ENCODE results near the gene STT3A.

STT3A gene

GRCh38 chr11:125588505-125588904, 4.1 kb upstream of the STT3A start:
- no peak for DNase-seq (ENCODE audit: low read depth in 2 of 2)

DNA sequence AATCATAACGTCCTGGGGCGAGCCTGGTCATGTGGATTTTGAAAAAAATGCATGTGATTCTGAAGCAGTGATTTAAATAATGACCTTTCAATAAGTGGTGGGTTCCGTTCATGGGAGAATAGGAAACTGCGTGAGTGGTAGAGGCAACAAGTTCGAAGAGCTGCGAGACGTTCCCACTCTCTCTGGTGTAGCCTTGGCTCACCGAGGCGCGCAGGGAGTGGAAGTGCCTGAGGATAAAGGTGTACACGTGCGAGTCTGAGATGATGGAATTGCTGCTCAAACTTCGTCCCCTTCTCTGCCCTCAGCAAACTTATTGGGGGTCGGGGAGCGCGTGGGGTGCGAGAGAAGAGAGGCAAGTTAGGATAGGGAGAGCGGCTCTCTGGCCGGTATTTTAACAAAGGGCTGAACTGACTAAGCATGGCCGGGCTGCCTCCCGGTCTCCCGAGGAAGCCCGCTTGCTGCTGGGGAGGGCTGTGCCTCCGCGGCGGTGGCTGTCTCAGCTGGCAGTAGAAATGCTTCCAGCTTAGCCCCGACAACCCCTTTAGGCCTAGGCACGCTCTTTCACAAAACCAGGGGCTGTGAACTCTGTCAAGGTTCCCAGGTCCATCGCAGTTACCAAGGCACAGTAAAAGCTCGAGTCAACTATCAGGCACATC, 875 bp upstream of the STT3A start:
- no peak for DNase-seq (ENCODE audit: low read depth in 2 of 2)

GRCh38 chr11:125593114-125593820, 615 bp downstream of the STT3A start:
- no peak for DNase-seq (ENCODE audit: low read depth in 2 of 2)

GRCh38 chr11:125594958-125595357, 2.3 kb downstream of the STT3A start:
- no peak for DNase-seq (ENCODE audit: low read depth in 2 of 2)

DNA sequence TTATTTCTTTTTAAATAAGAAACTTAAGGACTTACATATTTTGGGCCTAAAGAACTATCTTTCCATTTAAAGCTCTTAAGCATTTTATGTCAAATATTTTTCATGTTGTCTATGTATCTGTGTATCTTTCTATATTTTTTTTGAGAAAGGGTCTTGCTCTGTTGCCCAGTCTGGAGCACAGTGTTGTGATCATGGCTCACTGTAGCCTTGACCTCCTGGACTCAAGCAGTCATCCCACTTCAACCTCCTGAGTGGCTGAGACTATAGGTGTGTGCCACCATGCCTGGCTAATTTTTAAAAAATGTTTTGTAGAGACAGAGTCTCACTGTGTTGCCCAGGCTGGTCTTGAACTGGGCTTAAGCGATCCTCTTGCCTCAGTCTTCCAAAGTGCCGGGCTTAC, 8.0 kb downstream of the STT3A start:
- DNase-seq (ENCODE audit: low read depth in 2 of 2) = no peak

DNA sequence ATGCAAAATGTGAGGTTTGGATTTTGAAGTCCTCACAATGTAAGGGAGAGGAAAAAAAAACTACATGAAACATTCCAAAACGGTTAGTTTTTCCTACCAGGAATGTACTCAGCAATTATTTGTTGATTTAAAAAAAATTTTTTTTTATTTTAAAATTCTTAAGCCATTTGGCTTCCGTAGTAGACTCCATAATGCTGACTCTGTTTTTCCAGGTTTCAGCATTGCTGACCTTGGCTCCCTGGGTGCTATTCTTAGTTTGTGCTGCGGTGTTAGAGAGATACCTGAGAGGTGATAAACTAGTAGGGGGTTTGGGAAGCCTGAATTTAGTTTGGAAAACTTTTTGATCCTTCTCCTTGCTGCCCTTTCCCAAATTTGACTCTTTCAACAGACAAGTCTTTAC, 10.6 kb downstream of the STT3A start:
- DNase-seq (ENCODE audit: low read depth in 2 of 2) = no peak

DNA sequence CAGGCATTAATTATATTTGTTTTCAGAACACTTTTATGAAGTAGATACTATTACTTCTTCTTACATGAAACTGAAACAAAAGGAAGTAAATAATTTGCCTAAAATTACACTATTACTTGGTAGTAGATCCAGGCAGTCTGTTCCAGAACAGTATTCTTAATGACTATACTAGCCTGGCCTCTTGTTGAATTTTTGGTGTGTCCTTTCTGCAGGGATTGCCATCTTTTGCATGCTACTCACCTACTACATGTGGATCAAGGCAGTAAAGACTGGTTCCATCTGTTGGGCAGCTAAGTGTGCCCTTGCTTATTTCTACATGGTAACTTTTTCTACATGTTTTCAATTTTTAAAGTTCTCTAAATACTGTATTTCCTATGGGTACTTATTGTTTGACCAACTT, 12.8 kb downstream of the STT3A start:
- DNase-seq (ENCODE audit: low read depth in 2 of 2) = no peak

DNA sequence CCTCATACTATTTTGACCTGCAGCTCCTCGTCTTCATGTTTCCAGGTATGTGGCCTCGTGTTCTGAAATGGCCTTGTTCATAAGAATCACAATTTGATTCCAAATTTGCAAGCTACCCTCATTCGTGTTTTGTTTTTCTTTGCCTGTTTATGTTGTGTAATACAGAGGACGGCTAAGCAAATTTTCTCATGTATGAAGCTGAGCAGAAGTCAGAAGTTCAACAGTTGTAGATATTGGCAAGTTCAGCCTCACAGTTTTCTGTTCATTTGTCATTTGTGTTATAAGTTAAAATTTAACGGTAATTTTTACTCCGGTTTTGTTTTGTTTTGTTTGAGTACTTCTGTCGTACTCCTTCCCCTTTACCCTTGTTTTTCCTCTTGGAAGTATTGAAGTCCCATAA, 16.9 kb downstream of the STT3A start:
- DNase-seq (ENCODE audit: low read depth in 2 of 2) = no peak

DNA sequence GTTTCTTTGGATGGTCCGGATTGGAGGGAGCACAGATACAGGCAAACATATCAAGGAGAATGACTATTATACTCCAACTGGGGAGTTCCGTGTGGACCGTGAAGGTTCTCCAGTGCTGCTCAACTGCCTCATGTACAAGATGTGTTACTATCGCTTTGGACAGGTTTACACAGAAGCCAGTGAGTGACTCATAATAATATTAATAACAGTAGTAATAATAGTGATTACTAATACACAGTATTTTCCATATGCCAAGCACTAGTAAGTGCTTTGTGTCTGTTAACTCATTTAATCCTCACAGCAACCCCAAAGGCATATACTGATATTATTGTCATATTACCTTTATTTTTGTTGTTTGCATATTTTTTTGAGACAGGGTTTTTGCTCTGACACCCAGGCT, 25.7 kb downstream of the STT3A start:
- no peak for DNase-seq (ENCODE audit: low read depth in 2 of 2)

DNA sequence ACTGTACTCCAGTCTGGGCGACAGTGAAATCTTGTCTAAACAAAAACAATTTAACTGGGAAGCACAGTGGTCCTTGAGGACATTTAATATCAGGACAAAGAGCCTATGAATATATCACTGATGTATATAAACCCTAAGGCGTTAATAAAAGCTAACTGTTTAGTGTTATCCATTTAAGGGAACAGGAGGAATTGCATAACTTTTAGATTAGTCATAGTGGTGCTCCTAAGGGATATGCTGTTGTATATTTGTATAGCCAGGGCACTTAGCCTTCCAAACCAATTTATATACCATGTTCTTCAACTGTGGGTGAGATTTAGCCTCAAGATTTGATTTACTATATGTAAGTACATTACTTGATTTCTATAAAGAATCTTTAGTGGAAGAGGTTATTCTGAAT, 29.3 kb downstream of the STT3A start:
- DNase-seq (ENCODE audit: low read depth in 2 of 2) = peak; percentile 3 to 11

- DNase-seq (ENCODE audit: low read depth in 2 of 2) = no peak
These were observed 30.4 kb downstream of the STT3A start for GRCh38 chr11:125623064-125623463.

DNA sequence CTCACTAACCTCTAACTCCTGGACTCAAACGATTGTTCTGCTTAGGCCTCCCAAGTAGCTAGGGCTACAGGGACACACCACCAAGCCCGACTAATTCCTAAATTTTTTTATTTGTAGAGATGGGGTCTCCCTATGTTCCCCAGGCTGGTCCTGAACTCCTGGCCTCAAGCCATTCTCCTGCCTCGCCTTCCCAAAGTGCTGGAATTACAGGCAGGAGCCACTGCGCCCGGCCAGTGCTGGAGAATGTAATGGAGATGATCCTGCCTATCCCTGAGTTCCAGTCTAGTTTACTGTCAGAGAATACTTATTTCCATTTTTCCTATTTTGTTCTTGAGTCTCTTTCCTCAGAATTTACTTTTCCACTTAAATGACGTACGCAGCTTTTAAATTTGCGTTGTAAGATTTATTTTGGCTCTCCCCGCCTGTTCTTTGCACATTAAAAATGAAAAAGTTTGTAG, 32.1 kb downstream of the STT3A start, which contains the start of gene CHEK1:
CHEK1 (plus strand) TSS at position 408 of the 458 bp plus-strand sequence. CDS start 1,606 bp downstream, outside the sequence.
- DNase-seq (ENCODE audit: low read depth in 2 of 2) = no peak

DNA sequence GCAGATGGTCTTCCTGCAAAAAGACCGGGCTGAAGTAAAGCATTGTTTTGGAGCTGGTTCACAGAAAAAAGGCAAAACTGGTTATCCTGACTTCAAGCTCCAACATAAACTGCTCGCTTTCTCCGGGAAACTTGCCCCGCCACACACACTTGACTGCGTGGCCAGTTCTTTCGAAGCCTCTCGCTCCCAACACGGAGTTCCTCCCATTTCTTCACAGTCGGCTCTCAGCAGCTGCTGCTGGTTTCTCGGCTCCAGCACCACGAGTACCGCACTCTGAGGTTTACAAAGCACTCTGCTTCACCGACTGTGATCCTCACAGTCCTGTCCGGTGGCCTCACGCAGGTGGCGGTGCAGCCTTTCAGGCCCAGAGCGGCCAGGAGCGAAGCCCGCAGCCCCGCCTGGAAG, 32.6 kb downstream of the STT3A start:
- no peak for DNase-seq (ENCODE audit: low read depth in 2 of 2)

GRCh38 chr11:125625630-125626287, 33.1 kb downstream of the STT3A start:
- peak; percentile 77 to 80 for DNase-seq (ENCODE audit: low read depth in 2 of 2)

DNA sequence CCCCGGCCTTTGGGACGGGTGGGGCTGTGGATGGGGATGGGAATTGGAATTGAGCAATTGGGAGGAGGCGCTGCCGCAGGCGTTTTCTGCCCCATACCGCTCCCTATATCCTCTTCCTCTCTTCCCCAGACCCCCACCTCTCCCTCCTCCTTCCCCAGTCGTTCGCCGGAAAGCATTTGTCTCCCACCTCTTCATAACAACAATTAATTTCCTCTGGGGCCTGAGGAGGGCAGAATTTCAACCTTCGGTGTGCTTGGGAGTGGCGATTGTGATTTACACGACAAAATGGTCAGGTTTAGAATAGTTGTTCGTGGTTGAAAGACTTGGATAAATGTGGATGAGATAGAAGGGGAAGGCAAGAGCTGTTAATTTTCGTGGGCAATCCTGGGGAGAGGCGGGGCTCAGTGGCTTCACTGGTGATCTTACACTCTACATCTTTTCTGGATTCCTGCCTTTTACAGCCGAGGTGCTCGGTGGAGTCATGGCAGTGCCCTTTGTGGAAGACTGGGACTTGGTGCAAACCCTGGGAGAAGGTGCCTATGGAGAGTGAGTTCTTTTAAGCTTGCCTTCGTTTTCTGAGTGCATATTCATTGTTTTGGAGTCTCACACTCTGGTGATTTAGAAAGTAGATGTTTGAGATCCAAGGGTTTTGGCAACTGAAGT, 33.8 kb downstream of the STT3A start:
- peak; percentile 79 to 82 for DNase-seq (ENCODE audit: low read depth in 2 of 2)

GRCh38 chr11:125627236-125627910, 34.7 kb downstream of the STT3A start:
- no peak for DNase-seq (ENCODE audit: low read depth in 2 of 2)

DNA sequence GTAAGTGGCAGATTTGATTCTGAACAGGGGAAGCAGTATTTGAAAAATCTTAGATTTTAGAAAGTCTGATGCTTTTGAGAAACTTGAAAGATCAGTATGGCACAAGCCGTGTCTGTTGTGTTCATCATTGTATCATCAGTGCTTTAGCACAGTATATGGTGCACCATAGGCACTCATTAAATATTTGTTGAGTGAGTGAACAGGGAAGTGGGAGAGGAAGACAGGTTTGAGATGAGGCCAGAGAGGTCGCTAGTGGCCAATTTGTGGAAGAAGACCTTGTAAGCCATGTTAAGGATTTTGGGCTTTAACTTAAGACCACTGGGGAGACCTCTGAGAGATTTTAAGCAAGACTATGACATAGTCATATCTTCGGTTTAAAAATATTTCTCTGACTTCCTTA, 45.2 kb downstream of the STT3A start:
- no peak for DNase-seq (ENCODE audit: low read depth in 2 of 2)

- no peak for DNase-seq (ENCODE audit: low read depth in 2 of 2)
These were observed 45.7 kb downstream of the STT3A start for GRCh38 chr11:125638315-125638714.

DNA sequence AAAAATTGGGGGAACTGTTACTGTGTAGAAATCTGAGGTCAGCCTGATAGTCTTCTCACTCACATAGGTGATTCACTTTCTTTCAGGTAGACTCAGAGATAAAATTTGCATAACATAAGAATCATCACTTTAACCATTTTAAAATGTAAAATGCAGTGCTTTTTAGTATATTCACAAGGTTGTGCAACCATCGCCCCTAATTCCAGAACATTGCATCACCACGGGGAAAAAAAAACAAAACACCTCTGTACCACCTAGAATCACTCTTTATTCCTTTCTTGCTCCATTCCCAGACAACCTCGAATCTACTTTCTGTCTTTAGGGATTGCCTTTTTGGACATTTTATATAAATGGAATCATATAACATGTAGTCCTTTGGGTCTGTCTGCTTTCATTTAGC, 53.2 kb downstream of the STT3A start:
- DNase-seq (ENCODE audit: low read depth in 2 of 2) = no peak

DNA sequence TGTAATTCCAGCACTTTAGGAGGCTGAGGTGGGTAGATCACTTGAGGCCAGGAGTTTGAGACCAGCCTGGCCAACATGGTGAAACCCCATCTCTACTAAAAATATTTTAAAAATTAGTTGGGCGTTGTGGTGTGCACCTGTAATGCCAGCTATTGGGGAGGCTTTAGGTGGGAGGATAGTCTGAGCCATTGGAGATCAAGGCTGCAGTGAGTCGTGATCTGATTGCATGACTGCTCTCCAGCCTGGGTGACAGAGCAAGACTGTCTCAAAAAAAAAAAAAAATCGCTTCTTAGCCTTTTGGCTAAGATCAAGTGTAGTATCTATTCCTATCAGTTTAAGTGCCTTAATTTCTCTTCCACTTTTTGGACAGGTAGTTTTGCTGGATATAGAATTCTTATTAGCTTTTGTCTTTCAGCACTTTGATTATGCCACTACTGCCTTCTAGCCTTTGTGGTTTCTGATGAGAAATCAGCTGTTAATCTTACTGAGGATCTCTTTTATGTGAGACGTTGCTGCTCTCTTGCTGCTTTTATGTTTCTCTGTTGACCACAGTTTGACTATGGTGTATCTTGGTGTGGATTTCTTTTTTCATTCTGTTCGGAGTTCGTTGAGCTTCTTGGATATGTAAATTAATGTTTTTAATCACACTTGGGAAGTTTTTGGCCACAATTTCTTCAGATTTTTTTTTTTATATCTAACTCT, 57.0 kb downstream of the STT3A start:
- no peak for DNase-seq (ENCODE audit: low read depth in 2 of 2)

DNA sequence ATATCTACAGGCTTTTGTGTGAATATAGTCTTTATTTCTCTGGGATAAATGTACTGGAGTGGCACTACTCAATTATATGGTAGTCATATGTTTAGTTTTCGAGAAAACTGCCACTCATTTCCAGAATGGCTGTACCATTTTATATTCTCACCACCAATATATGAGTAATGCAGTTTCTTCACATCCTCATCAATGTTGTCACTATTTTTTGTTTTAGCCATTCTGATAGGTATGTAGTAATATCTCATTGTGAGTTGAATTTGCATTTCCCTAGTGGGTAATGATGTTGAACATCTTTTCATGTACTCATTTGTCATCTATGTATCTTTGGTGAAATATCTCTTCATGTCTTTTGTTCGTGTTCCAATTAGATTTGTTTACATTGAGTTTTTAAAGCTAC, 70.0 kb downstream of the STT3A start:
- DNase-seq (ENCODE audit: low read depth in 2 of 2) = no peak

All from fibroblast of skin of left biceps (primary cell).